ENCODE data around the gene GPER1. TPM values are rescaled to one million over a fixed set of nuclear protein-coding genes. Genes with fewer than 3 reads are reported as not detected.

Gene GPER1
- total RNA-seq, 1 experiment from 2014 or later: not detected

DNA sequence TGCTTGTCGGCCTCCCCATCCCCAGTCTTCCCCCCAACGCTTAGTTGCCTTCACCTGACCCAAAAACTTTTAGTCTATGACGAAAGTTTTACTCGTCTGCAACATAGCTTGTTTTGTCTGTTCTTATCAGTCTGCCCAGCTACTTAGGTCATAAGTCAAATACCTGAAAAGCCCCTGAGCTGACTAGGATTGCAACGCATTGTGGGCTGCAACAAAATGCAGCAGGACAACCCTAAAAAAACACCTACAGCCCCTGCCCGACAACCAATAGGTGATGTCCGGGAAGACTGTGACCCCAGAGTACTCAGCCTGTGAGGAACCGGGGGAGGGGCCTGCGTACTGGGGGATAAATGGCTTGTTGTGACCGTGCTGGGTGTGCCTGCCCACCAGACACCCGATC lies 19.3 kb upstream of the GPER1 start:
- no peak overlapping the region for H2AFZ ChIP-seq (ENCODE audit: low read length)
- no peak overlapping the region for H2BK12ac ChIP-seq (ENCODE audit: insufficient read length, low read depth, low read length)
- no peak overlapping the region for H2BK120ac ChIP-seq (ENCODE audit: low read depth, low read length, poor library complexity, severe bottlenecking)
- TF ChIP-seq, protein P1, sequence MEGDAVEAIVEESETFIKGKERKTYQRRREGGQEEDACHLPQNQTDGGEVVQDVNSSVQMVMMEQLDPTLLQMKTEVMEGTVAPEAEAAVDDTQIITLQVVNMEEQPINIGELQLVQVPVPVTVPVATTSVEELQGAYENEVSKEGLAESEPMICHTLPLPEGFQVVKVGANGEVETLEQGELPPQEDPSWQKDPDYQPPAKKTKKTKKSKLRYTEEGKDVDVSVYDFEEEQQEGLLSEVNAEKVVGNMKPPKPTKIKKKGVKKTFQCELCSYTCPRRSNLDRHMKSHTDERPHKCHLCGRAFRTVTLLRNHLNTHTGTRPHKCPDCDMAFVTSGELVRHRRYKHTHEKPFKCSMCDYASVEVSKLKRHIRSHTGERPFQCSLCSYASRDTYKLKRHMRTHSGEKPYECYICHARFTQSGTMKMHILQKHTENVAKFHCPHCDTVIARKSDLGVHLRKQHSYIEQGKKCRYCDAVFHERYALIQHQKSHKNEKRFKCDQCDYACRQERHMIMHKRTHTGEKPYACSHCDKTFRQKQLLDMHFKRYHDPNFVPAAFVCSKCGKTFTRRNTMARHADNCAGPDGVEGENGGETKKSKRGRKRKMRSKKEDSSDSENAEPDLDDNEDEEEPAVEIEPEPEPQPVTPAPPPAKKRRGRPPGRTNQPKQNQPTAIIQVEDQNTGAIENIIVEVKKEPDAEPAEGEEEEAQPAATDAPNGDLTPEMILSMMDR (conservative IDR thresholded peaks at IDR 0.05): no peak
- Mint-ChIP-seq H3K4me3 (no peak overlapping the region), H3K27ac (no peak overlapping the region; a peak in 1 of 7 replicates), H3K4me1 (peaks cover 6 to 12% of the 10 kb centered on the region in 2 experiments), H3K36me3 (ENCODE audit: insufficient read depth in 1 of 3, low read depth in 3 of 3) (peaks cover 4 to 9% (median 9%) of the 10 kb centered on the region in 3 experiments; a peak in 6 of 7 replicates), H3K27me3 (ENCODE audit: low read depth) (peaks cover 9% of the 10 kb centered on the region), H3K9me3 (peaks cover 10 to 14% of the 10 kb centered on the region in 2 experiments)
- no peak for DNase-seq
- no peak overlapping the region for H4K5ac ChIP-seq (ENCODE audit: insufficient read length, low read depth, low read length)
- no peak overlapping the region for H2BK20ac ChIP-seq (ENCODE audit: low read depth, low read length, poor library complexity, severe bottlenecking)
- no peaks in the 10 kb centered on the region for H3K27me3 ChIP-seq (ENCODE audit: insufficient read depth, low read length)
- no peak overlapping the region for H3K27ac ChIP-seq (ENCODE audit: insufficient read length, low read depth, low read length)
- no CpG with 5 or more reads among the region's 11 CpGs for WGBS (ENCODE audit: extremely low coverage, insufficient read length, low lambda C conversion rate)
- no peaks in the 10 kb centered on the region for H3K79me1 ChIP-seq (ENCODE audit: insufficient read depth, low read depth, low read length, poor library complexity, severe bottlenecking)
- H4K91ac ChIP-seq (ENCODE audit: insufficient read length, low read depth, low read length): no peak overlapping the region
- peaks cover 5% of the 10 kb centered on the region for H4K20me1 ChIP-seq (ENCODE audit: control insufficient read depth, insufficient read depth, insufficient read length)
- H4K8ac ChIP-seq (replicated peaks; ENCODE audit: insufficient read length, low read depth, low read length): no peak overlapping the region
- no peak overlapping the region for H3T11ph ChIP-seq (ENCODE audit: low read length)
- H3K9me3 ChIP-seq (ENCODE audit: control insufficient read depth, low read depth, low read length): no peaks in the 10 kb centered on the region
- H3K56ac ChIP-seq (ENCODE audit: insufficient read length, low read depth, low read length): no peak overlapping the region
- H3K9ac ChIP-seq (ENCODE audit: extremely low read depth, insufficient read length, low read length): no peak overlapping the region
- H3K18ac ChIP-seq (ENCODE audit: insufficient read length, low read depth, low read length): no peak overlapping the region
- H3K23me2 ChIP-seq (ENCODE audit: insufficient read length, low read depth, low read length, poor library complexity, severe bottlenecking): no peaks in the 10 kb centered on the region
- no peak overlapping the region for H2AK5ac ChIP-seq (ENCODE audit: insufficient read length, low read length)
- no peak overlapping the region for H3K14ac ChIP-seq (ENCODE audit: insufficient read depth, low read length)
- no peaks in the 10 kb centered on the region for H3K79me2 ChIP-seq (ENCODE audit: insufficient read depth, low read length)
- no peak overlapping the region for H2BK15ac ChIP-seq (ENCODE audit: low read depth, low read length)
- H3K4me1 ChIP-seq (ENCODE audit: insufficient read depth, low read length): no peaks in the 10 kb centered on the region
- H3K23ac ChIP-seq (ENCODE audit: insufficient read length, low read depth, low read length): no peak overlapping the region
- H3K4ac ChIP-seq (ENCODE audit: low read depth, low read length): no peak overlapping the region
- H3K4me2 ChIP-seq (ENCODE audit: insufficient read depth, insufficient read length, low read length): no peak overlapping the region
- H2BK5ac ChIP-seq (ENCODE audit: insufficient read length, low read length): no peak overlapping the region

Data from H9 (cell line).